Testis (tissue), 2 donors: Measurements from ENCODE around the gene MFF.

Experiments
- POLR2A ChIP-seq: fragments of 450-650 bp; IDR thresholded peaks from one replicate; pipeline ENCODE4 v1.6.1; 2017; ENCODE audit warnings: antibody characterized with exemption, mild to moderate bottlenecking, moderate library complexity
- TF ChIP-seq, protein P1 (sequence below), 3 experiments: fragments of 450-650 bp in 2 of 3; fragments of 200-600 bp in 1 of 3; sonication (generic) in 1 of 3; IDR thresholded peaks; one replicate each; pipeline ENCODE4 v1.5.1; 2016 to 2019; ENCODE audit warnings: antibody characterized with exemption in 3 of 3, mild to moderate bottlenecking in 2 of 3, moderate library complexity in 1 of 3

- TF ChIP-seq, protein P1, sequence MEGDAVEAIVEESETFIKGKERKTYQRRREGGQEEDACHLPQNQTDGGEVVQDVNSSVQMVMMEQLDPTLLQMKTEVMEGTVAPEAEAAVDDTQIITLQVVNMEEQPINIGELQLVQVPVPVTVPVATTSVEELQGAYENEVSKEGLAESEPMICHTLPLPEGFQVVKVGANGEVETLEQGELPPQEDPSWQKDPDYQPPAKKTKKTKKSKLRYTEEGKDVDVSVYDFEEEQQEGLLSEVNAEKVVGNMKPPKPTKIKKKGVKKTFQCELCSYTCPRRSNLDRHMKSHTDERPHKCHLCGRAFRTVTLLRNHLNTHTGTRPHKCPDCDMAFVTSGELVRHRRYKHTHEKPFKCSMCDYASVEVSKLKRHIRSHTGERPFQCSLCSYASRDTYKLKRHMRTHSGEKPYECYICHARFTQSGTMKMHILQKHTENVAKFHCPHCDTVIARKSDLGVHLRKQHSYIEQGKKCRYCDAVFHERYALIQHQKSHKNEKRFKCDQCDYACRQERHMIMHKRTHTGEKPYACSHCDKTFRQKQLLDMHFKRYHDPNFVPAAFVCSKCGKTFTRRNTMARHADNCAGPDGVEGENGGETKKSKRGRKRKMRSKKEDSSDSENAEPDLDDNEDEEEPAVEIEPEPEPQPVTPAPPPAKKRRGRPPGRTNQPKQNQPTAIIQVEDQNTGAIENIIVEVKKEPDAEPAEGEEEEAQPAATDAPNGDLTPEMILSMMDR (IDR thresholded peaks at IDR 0.05), result no peak
- no peak for TF ChIP-seq POLR2A
Observed at GRCh38 chr2:227349989-227350612, 25.1 kb downstream of the MFF start.
